Hematopoietic multipotent progenitor cell treated with erythropoietin and hydrocortisone succinate and interleukin-3 and kit ligand, for 17 days (in vitro differentiated cells): ENCODE results near the gene AP1S1.
"Not testable (repeated sequence)": the region's sequence is repeated elsewhere in the genome, so short reads cannot be mapped to it uniquely, and the experiment has no call there.

Experiments used
- DNase-seq: peaks from one replicate; pipeline ENCODE4 v3.0.0-alpha.2; 2015; ENCODE audit warnings: low spot score

The AP1S1 gene

GRCh38 chr7:101125989-101126650 lies 28.2 kb upstream of the AP1S1 start:
- DNase-seq = no peak

GRCh38 chr7:101126651-101127459 lies 27.4 kb upstream of the AP1S1 start, which contains the start of gene SERPINE1:
TSS of gene SERPINE1 (plus strand) at chr7:101127104. CDS start at chr7:101128394, 1,290 bp downstream.
- DNase-seq = peak; percentile 41

GRCh38 chr7:101127460-101128039 lies 26.7 kb upstream of the AP1S1 start:
- DNase-seq = no peak

- DNase-seq = no peak
Observed at GRCh38 chr7:101128040-101128834, 26.0 kb upstream of the AP1S1 start.

- DNase-seq = no peak
Observed at GRCh38 chr7:101129603-101130117, 24.6 kb upstream of the AP1S1 start.

- DNase-seq = not testable (repeated sequence)
Observed at GRCh38 chr7:101132626-101133600, 21.4 kb upstream of the AP1S1 start.

GRCh38 chr7:101133621-101134398 lies 20.5 kb upstream of the AP1S1 start:
- no peak for DNase-seq

GRCh38 chr7:101134399-101134980 lies 19.8 kb upstream of the AP1S1 start:
- no peak for DNase-seq

GRCh38 chr7:101137651-101138212 lies 16.5 kb upstream of the AP1S1 start:
- no peak for DNase-seq

- DNase-seq = peak; percentile 74
Observed at GRCh38 chr7:101138213-101138870, 15.9 kb upstream of the AP1S1 start.

GRCh38 chr7:101140339-101140699 lies 14.0 kb upstream of the AP1S1 start:
- DNase-seq = no peak

DNA sequence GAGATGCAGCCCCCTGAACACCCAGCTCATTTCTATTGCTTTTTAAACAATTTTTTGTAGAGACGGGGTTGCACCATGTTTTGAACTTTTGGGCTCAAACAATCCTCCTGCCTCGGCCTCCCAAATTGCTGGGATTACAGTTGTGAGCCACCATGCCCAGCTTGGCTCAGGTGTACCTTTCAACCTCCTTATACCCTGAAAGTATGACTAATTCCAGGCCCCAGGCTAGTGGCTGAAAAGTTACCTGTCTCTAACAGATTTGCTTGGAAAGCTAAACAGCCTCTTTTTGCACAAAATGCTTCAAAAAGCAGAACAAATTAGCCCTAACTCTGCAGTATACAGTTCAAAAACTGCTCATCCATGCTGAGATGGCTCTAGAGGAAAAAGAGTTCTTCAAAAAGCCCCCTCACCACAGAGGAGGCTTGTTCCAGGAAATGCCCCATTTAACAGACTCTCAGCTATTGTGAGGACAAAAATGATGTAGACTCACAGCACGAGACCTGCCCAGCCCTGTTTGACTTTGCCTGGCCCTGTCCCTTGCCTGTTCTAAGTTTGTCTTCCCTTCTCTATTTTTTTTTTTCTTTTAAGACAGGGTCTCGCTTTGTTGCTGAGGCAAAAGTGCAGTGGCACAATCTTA lies 13.4 kb upstream of the AP1S1 start:
- DNase-seq = no peak

DNA sequence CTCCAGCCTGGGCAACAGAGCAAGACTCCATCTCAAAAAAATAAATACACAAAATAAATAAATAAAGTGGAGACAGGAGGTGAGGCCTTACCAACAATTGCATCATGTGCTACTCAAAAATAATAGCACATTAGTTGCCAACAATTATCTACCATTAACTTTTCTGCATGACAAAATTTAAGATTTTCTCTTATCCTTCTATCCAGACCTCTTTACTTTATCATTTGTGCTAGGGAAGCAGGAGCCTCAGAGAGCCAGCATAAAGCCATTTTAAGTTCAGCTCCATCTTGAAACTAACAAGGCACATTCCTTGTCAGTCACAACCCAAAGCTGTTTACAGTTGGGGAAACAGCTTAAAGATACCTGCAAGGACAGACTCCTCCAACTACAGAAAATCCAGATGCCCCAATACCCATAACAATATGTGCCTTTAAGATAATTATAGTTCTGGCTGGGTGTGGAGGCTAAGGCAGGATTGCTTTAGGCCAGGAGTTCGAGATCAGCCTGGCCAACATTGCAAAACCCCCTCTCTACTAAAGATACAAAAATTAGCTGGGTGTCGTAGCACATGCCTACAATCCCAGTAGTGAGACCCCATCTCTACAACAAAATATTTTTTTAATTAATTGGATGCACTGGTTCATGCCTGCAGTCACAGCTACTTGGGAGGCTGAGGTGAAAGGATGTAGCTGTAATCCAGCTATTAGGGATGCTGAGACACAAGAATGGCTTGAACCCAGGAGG lies 2.2 kb upstream of the AP1S1 start:
- no peak for DNase-seq

GRCh38 chr7:101154693-101155102 lies 422 bp downstream of the AP1S1 start:
- DNase-seq = no peak

DNA sequence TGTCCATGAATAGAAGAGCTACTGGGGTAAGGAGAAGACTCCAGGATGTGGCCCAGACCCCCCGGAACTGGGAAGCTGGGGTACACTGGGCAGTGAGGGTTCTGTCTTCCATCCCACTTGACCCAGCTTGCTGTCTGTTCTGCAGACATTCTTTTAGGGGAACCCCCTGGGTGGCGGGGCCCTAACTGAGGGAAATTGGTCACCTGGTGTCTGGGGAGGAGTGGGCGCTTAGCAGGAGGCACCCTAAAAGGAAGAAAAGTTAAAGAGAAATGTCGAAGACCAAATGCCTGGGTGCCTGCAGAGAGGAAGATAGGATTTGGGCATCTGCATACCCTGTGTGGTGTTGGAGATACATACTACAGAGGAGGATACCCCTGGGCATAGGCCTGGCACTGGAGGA lies 1.0 kb downstream of the AP1S1 start:
- DNase-seq = no peak

DNA sequence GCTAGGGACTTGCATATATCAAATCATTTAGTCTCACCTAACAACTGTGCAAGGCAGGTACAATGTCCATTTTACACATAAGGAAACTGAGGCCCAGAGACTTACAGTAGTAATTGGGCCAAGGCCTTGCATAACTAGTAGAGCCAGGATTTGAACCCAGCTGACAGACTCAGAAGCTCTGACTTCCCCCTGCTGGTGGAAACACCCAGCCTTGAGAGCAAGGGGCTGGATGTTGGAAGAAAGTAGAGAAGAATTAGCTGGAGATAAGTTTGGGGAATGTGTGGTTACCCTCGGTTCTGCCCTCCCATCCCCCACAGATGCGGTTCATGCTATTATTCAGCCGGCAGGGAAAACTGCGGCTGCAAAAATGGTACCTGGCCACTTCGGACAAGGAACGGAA lies 2.0 kb downstream of the AP1S1 start:
- no peak for DNase-seq

- DNase-seq = no peak
Observed at GRCh38 chr7:101156866-101157589, 2.8 kb downstream of the AP1S1 start.
